ENCODE data around the gene RTKN2.
"Not testable (repeated sequence)": the region's sequence is repeated elsewhere in the genome, so short reads cannot be mapped to it uniquely, and the experiment has no call there.

RTKN2 gene, protein sequence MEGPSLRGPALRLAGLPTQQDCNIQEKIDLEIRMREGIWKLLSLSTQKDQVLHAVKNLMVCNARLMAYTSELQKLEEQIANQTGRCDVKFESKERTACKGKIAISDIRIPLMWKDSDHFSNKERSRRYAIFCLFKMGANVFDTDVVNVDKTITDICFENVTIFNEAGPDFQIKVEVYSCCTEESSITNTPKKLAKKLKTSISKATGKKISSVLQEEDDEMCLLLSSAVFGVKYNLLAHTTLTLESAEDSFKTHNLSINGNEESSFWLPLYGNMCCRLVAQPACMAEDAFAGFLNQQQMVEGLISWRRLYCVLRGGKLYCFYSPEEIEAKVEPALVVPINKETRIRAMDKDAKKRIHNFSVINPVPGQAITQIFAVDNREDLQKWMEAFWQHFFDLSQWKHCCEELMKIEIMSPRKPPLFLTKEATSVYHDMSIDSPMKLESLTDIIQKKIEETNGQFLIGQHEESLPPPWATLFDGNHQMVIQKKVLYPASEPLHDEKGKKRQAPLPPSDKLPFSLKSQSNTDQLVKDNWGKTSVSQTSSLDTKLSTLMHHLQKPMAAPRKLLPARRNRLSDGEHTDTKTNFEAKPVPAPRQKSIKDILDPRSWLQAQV

DNA sequence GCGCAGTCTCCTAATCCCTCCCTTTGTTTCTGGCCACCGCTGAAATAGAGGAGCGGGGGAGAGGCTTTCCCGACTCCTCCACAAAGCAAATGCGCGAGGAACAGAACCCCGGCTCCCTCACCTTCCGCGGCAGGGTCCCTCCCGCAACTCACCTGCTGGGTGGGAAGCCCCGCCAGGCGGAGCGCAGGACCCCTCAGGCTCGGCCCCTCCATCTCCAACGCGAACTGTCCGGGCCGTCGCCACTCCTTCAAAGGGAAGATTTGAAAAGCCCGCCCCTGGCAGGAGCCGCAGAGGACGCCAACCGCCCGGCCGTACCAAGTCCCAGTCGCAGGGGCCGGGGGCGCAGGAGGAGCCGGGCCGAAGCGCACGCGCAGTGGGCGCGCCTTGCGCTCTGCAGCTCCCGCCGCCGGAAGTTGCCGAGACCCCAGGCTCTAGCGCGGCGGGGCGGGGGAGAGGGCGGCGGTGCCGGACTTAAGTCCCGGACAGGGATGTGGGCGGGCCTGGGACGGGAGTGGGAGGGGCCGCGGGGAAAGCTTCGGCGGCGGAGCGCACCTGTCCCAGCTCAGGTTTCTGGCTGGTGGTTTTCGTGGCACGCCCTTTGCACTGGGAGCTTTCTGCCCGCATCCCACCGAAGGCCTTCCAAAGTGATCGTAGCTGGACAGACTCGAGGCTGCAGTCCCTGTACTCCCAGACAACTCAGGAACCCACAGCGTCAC lies at the start of gene RTKN2:
Gene RTKN2, minus strand, starts transcription at position 446 of the 716 bp plus-strand sequence. Its CDS starts 234 bp downstream, at position 212.
- DNase-seq: peak; percentile 77

DNA sequence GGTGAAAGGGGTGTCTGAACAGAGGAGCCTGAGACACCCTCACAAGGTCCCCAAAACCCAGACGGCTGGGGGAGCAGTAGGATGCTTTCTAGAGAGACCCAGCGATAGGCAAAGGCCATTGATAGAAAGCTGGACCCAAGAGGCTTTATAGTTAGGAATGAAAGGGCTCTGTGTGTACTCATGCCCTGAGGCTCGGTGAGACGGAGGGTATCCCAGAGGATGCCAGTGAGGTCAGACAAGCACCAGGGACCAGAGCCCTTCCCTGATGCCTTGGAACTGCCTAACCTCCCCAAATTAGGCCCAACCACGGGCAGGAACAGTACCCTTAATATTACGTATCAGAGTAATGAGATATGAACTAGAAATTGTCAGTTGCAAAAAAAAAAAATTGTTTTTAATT lies 48.6 kb upstream of the RTKN2 start:
- no peak for DNase-seq

DNA sequence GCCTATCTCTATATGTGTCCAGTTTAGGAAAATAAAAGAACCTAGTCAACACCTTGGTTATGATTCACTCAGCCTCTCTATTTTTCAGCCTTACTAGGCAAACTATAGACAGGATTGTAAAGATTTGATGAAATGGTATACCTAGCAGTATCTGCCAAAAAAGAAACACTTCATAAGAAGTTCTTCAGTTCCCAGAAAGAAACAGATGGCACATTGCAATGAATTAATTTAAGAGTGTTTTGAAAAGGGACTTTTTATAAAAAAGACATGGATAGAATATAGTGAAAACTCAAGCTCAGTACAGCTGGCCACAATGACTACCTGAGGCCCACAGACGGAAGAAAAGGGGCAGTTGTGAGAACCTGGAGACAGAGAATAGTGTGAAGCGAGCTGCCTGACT lies 40.6 kb upstream of the RTKN2 start:
- no peak for DNase-seq

DNA sequence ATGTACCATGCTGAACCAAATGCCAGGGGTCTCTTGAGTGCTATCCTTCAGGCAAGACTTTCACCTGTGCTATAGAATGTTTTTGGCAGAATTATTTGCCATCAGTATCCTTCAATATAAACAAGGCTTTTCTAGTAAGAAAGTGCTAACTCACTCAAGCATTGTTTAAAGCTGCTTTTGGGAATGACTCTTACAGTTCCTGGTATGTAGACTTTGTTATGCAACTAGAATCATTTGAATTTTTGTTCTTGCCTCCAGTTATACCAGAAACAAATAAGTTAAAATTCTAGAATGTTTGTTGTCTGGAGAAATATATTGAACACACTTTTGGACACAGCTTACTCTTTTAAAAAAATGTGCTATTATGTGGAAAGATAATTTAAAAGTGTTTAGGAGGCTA lies 39.5 kb upstream of the RTKN2 start:
- DNase-seq: no peak

DNA sequence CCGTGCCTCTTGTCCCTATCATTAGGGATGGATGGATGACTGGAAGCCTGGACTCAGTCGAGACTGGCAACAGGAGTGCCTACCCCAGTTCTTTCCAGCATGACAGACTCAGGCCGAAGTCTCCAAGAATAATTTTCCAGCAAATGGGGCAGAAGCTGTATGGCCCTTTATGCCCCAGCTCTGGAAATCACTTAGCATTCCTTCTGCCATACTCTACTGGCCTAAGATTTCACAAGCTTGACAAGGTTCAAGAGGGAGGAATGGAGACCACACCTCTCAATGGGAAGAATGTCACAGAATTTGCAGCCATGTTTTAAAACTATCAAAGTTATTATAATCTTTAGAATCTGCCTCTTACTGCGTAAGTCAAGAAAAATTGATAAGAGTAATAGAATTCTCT lies 39.0 kb upstream of the RTKN2 start:
- DNase-seq: no peak

DNA sequence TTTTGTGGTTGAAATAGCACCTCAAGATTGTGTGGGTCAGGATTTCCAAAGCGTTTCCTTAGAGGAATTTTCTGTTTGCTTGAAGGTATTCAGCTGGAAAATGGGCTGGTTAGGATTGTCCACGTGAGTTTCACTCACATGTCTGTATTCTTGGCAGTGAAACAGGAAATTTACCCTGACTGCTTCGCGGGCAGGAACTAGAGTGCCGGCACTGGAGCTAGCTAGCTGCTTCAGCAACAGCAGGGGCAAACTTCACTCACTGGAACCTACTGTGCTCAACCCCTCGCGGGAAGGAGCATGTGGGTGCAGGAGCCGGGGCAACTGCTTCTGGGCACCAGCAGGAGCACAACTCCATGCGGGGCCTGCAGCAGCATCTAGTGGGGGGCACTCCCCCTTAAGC lies 38.0 kb upstream of the RTKN2 start:
- DNase-seq: peak; percentile 15

DNA sequence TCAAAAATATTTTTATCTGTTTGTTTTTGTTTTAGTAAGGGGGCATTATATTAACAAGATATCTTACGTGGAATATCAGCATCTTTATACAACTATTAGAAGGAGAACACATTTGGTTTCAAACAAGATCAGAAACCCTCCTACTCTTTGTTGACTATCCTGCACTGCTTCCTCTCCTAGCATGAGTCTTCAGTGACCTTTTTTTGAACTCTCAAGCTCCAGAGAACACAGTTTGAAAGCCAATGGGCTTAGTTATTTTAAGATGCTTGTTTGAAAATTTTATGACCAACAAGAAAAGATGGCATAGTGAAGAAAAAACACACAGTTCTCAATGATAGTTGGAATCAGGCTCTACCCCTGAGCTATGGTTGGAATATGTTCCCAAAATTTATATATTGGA lies 37.2 kb upstream of the RTKN2 start:
- DNase-seq: no peak

DNA sequence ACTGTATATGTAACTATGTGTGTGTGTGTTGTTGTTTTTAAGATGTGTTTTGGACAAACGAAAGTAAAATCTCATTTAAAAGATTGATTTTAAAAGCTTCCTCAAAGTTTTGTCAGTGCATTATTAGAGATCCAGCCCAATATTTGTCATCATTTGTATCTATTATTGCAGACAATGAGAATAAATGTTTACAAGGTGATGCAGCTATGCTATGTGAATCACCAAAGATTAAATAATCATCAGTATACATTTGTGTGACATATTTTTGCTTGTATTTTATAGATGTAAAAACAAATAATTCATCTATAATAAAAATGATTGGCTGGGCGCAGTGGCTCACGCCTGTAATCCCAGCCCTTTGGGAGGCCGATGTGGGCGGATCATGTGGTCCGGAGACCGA lies 35.3 kb upstream of the RTKN2 start:
- DNase-seq: no peak

DNA sequence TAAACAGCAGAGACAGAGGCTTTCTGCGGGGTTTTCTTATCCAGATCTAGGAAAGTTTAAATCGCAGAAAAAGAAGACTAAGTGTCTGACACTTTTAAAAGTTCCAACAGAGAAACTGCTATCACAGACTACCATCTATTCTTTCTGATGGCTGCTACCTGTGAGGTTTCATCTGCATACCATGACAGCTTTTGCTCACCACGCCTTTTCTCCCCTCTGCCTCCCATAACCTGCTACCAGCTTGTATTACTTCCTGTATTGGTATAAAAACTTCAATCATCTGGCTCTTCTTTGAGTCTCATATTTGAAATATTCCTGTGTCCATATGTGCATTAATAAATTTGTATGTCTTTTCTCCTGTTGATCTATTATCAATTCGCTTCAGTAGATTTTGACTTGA lies 34.1 kb upstream of the RTKN2 start:
- DNase-seq: no peak

DNA sequence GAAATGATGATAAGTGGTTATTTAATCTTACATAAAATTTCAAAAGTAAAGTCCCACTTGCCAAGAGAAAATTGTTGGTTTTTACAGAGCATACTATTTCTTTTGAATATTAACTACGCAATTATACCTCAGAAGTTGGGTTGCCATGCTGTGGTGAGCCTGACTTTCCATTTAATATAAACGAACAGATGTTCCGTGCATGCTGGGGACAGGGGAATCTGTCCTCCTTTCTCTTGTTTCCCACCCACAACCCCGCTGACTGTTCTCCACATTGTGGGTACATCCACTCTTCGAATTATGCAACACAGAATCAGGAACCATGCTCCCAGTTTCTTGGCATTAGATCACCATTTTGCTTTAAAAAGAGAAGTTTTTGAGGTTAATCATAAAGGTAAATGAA lies 29.2 kb upstream of the RTKN2 start:
- no peak for DNase-seq

DNA sequence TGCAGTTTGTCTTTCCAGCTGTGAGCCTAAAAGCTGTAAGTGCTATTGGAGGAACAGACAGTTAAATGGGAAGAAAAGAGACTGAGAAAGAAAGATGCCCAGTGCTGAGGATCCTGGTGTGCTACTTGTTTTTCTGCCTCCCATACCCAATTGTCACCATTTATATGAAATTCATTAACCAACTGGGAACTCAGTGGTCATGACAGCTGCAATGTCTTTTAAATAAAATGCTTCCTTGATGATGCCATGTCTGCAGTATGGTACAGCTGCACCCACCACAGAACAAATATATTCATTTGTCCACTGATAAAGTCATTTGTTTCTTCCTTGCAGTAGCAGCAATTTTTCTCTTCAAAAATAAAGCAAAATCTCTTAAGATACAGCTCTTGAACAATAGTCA lies 15.6 kb upstream of the RTKN2 start:
- DNase-seq: no peak

DNA sequence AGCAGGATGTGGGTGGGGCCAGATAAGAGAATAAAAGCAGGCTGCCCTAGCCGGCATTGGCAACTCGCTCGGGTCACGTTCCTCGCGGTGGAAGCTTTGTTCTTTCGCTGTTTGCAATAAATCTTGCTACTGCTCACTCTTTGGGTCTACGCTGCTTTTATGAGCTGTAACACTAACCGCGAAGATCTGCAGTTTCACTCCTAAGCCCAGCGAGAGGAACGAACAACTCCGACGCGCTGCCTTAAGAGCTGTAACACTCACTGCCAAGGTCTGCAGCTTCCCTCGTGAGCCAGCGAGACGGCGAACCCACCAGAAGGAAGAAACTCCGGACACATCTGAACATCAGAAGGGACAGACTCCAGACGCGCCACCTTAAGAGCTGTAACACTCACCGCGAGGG lies 12.7 kb upstream of the RTKN2 start:
- not testable (repeated sequence) for DNase-seq

DNA sequence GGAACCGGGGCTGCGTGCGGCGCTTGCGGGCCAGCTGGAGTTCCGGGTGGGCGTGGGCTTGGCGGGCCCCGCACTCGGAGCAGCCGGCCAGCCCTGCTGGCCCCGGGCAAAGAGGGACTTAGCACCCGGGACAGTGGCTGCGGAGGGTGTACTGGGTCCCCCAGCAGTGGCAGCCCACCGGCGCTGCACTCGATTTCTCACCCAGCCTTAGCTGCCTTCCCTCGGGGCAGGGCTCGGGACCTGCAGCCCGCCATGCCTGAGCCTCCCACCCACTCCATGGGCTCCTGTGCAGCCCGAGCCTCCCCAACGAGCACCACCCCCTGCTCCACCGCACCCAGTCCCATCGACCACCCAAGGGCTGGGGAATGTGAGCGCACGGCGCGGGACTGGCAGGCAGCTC lies 11.7 kb upstream of the RTKN2 start:
- DNase-seq: not testable (repeated sequence)

DNA sequence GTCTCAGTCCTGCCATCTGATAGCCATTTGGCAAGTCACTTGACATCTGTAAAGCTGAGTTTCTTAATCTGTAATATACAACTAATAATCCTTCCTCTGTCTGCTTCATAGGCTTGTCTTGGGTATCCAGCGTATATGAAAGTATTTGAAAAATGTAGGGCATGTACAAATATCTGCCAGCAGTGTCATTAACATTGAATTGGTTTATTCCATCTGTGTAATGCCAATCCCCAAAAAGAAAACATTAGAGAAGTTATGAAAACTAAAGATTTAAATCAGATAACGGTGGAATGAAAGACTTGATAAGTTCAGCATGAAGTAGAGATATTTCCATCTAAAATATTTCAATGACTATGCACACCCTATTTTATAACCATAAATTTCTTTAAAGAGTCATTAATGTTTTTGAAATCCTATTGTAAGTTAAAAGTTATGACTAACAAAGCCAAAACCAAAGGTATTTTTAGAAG lies 9.8 kb upstream of the RTKN2 start:
- DNase-seq: no peak

DNA sequence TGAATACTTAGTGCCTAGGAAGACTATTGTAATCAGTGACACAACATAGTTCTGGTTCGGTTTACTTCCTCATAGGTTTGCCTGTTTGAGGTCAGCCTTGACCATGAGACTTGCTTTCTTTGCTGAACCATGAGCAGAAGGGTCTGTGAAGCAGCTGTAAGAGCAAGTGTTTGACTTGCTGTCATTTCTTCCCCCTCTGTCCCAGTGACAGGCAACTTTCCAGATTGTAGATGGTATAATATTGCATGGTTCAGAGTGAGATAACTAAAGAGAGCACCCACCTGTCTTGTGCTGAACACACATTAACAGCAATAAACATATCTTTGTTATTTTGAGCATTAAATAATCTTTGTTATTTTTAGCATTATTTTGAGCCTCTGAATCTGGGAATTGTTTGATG lies 9.3 kb upstream of the RTKN2 start:
- DNase-seq: no peak

DNA sequence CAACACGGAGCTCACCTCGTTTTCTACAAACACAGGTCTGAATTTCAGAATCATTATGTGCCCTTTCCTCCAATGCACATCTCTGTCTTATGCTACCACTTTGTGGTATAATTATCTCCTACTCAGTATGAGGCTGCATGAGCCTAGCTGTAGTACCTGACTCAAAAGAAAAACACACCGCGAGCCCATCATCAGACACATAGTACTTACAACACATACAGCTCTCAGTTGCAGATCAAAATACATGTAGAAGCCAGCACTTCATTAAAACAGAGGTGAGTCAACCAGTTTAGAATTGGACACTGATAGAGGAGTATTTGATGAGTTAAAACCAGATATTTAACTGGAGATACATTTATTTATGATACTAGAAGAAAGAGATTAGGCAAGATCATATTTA lies 1.4 kb upstream of the RTKN2 start:
- DNase-seq: no peak

DNA sequence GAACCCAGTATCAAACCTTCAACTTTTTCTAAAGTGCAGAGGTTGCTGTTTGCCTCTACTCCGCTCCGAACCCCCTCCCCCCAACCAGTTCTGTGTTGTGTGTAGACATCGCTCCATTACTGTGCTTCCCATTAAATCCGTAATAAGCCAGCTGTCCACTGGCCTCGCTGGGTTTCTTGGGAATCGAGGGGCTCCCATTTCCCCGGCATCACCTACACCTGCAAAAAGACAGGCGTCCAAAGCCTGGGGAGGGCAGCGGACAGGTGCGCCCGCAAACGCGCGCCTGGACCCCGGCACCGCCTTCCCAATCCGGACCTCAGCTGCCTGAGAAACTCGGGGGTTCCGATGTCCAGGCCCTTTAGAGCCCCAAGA lies 631 bp downstream of the RTKN2 start:
- DNase-seq: no peak

DNA sequence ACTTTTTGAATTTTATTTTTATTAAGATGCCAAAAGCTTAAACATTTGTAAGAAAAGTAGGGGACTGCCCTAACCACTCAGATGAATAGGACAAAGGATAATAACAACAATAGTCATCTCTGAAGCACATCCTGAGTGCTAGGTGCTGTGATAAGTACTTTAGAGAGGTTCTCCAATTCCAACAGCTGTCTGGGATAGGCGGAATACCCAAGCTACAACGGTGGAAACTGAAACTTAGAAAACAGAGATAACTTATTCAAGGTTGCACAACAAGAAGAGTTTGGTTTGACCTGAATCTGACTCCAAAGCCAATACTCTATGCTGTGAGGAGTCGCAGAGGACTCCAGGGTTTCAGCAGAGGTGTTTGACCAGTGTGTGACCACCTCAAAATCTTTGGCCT lies 2.0 kb downstream of the RTKN2 start:
- no peak for DNase-seq

DNA sequence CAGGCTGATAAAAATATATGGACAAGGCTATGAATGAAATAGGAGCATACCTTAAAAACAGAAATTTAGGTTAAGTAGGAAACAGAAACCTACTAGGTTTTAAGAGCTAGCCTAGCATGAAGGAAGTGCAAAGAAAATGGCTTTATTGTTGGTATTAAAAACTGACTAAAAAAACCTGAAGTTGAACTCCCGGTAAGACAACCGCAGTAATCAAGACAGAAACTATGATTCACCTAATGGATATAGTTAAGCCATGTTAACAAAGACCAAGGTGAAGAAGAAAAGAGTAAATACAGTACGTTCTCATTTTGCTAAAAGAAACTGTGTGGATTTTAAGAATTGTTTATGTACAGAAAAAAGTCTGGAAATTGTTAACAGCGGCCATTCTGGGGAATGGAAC lies 2.5 kb downstream of the RTKN2 start:
- DNase-seq: no peak

DNA sequence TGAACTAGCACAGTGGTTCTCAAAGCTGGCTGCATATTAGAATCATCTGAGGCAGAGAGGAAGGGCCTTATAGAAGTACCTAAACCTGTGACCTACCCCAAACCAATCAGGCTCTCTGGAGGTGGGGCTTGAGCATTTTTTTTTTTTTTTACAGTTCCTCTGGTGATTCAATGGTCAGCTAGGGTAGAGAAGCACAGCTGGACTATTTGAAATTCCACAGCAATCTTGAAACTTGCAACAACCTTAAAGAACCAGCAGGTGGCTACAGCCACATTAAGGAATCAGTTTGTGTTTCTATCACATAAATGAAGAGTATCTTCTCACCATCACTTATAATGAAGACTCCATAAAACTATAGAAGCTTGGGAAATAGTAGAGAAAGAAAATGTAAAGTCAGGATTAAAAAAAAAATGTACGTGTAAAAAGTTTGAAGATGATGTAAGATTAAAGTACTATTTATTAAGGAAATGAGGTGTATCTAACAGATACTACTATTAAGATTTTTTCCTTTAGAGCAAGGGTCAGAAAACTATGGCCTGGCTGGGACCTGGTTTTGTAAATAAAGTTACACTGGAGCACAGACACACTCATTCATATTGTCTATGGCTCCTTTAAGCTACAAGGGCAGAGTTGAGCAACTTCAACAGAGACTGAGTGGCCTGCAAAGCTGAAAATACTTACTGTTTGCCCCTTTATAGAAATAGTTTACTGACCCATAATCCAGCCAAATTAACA lies 3.8 kb downstream of the RTKN2 start:
- DNase-seq: no peak

DNA sequence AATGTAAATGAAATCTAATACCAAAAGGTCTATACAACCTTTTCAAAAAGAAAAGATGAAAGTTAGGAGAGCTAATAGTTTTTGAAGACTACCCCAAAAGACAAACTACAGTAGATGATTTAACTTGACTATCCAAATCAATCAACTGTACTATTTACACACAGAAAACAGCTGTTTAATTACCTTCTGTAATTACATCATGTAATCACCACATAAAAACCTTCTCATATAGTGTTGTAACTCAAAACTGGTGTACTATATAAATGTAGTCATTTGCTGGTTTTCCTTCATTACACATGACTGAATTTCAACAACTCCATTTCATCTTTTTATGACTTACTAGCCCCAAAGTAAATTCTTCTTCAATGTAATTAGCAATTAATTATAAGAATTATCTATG lies 4.5 kb downstream of the RTKN2 start:
- DNase-seq: no peak

DNA sequence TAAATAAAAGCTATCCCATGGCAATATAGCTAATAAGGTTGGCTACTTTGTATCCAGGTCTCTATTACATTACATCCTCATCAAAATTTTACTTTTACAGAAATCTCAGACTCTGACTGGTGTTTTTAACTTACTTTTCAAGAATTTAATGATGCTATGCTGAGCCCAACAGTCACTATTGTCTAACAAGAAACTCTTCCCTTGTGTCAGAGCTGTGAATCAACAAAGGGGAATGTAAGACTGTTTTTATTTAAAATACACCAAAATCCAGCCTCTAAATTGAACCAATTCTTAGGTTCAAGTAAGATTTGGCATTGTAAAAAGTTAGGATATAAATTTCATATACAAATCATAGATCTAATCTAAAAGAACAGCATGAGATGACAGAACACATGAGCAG lies 7.0 kb downstream of the RTKN2 start:
- DNase-seq: no peak

DNA sequence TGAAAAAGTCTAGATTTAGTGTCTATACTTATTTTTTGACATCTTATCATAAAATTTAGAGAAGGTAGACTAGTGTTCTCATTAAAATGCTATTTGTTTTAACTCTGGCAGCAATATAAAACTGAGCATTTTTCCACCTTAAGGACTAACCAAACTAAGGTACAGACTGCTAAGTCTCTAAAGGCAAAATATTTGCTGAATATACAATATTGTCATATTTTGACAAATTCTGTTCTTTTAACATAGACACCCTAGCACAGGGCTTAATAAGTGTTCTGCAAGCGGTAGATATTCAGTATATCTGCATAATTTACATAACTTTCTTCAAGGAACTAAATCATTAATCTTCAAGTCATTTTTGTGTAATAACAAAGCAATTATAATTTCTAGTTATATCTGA lies 8.6 kb downstream of the RTKN2 start:
- DNase-seq: no peak

Data from activated naive CD4-positive, alpha-beta T cell treated with anti-CD3 and anti-CD28 coated beads, Interleukin-2, amount 50 U/mL, for 16 hours (primary cell).